CD4-positive, alpha-beta T cell treated with Interleukin-4 for 1 hour (primary cell): Measurements from ENCODE around the gene KIF1B.

Source experiments
- DNase-seq, 2 donors: peaks; one replicate each; pipeline ENCODE4 v3.0.0-alpha.2; 2020 to 2022

Gene KIF1B

GRCh38 chr1:10287023-10287645, 76.8 kb downstream of the KIF1B start:
- DNase-seq, result no peak

- DNase-seq, result no peak
Measured at GRCh38 chr1:10288029-10288615, 77.8 kb downstream of the KIF1B start.

DNA sequence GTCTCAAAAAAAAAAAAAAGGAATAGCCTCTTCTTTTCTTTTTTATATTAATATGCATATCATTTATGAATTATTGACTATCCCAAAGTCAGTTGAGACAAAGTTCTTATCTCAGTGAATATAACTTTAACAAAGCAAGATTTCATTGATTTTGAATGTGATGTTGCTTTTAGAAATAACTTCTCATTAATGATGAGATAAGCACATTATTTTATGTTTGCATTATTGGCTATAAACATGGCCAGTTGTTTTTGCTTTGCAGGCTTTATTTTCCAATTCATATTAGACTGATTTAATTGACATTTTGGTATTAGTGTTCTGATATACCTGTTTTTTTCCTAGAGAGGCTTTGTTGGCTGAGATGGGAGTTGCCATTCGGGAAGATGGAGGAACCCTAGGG, 81.3 kb downstream of the KIF1B start:
- DNase-seq, result no peak

DNA sequence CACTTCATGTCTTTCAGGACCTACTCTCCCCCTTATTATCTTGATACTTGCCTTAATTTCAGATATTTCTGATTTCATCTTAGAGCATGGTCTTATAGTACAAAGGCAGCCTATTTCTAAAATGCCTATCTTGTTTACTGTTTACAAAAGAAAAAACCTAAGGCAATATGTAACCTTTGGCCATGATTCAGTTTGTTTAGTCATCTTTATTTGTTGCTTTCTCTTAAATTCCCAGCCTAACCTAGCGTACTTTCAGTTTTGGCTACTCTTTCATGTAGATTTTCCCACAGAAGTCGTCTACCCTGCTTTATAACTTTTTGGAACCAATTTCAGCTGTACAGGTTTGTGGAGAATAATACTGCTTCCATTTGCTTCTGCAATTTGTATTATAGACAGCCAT, 81.8 kb downstream of the KIF1B start:
- no peak for DNase-seq

DNA sequence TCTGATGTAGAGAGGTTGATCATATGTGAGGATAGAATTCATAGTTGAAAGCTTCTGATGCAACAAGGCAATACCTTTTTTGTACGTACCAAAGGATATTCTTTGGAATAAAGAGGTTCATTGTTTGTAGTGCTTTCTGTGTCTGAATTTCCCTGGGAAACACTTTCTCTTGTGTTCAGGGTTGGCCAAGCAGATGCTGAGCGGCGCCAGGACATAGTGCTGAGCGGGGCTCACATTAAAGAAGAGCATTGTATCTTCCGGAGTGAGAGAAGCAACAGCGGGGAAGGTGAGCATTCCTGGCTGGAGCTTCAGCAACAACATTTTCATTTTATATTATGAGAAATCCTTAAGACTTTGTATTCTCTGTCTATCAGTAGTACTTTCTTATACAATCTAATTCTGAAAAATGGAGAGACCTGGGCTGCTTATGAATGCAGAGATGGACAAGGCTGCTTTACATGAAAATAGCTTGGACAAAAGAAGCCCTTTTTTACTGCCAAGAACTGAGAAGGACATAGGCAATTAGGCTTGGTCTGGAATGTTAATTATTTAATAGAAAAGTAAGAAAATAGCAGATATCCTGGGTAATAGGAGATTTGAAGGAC, 85.2 kb downstream of the KIF1B start:
- DNase-seq, result no peak

DNA sequence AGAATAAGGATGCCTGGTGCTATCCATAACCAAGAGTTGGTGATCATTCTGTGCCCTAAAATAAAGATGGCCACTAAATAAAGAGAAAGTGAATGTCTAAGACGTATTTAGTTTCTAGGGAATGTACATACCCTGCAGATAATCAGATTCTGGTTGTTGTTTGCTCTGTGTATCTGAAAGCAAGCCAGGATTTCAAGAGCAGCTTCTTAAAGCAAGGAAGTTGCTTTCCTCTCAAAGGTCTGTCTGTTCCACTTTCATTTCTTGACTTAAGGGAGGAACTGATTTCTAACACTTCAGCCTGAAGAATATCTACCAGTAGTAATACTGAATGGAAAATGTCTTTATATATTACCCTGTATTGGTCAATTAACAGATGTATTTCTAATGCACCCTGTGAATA, 88.8 kb downstream of the KIF1B start:
- DNase-seq, result no peak

DNA sequence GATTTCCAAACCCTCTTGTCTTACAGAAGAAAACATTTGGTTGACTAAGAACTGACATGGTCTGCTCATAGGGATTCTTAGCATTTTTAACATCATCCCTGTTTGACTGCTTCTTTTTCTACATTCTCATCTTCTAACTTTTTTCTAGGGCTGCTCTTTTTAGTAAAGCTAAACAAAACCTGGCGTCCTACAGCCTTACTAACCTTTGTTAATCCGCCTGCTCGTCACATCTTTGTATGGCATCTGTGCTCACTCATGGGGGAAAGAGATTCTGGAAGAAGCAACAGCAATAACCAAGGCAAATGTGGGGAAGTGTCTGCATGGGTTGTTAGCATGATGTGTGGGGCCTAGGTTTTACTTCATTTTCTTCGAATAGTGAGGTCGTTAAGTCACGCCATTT, 92.0 kb downstream of the KIF1B start:
- DNase-seq, result no peak

GRCh38 chr1:10304295-10304694, 93.9 kb downstream of the KIF1B start:
- no peak for DNase-seq

- no peak for DNase-seq
Measured at GRCh38 chr1:10306435-10306834, 96.1 kb downstream of the KIF1B start.

DNA sequence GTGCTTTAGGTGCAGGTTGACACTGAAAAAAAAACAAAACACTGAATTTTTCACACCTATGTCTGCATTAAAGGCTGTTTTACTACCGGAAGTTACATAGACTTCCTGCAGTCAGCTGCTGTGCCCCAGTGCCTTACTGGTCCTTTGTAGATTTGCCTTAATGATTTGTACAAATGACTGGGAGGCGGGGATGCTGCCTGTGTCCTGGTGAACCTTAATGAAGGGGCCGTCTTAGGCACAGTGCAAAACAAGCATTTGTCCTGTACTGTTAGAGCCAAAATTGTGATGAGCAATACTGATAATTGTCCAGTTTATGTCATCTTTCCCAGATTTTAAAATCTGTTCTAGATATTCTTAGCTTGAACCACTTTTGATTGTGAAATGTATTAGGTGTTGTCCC, 97.6 kb downstream of the KIF1B start:
- DNase-seq, result peak; percentile 33 to 71

- DNase-seq, result no peak
Measured at GRCh38 chr1:10309243-10310011, 99.1 kb downstream of the KIF1B start.

DNA sequence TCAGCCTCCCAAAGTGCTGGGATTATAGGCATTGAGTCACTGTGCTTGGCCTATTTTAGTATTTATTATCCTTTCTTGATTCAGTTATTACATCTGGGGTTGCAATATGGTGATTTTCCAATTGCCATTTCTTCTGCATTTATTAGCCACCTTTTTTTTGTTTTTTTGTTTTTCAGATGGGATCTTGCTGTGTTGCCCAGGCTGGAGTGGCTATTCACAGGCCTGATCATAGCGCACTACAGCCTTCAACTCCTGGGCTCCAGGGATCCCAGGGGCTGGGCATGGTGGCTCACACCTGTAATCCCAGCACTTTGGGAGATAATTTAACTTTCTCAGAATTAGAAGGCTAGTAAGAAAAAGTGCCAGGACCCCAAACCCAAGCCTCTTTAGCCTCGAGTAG, 106.4 kb downstream of the KIF1B start:
- no peak for DNase-seq

DNA sequence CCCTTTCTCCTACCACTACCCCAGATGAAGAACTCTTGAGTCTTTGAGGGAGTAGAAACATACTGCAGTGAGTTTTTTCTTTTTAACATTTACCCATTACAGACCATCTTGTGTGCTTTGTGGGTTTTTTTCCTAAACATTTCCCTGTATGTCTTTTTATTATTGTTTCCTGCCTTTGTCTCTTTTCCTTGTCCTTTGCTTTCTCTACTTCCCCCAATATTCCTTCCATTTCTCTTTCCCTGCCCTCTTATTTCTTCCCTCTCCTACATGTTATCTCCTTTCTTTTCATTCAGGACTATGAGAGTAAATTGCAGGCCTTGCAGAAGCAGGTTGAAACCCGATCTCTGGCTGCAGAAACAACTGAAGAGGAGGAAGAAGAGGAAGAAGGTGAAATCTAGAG, 109.4 kb downstream of the KIF1B start:
- DNase-seq, result no peak

- DNase-seq, result no peak
Measured at GRCh38 chr1:10320336-10320735, 110.0 kb downstream of the KIF1B start.

DNA sequence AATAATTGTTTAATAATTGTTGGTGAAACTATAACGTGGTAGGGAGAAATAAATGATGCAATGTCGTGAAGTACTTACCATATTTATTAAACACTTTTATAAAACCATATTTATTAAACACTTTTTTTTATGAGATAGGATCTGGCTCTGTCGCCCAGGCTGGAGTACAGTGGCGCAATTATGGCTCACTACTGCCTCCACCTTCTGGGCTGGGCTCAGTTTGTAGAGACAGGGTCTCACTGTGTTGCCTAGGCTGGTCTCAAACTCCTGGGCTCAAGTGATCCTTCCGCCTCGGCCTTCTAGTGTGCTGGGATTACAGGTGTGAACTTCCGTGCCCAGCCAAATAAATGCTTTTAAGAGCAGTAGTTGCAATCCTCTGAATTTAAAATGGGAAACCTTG, 112.5 kb downstream of the KIF1B start:
- DNase-seq, result no peak

DNA sequence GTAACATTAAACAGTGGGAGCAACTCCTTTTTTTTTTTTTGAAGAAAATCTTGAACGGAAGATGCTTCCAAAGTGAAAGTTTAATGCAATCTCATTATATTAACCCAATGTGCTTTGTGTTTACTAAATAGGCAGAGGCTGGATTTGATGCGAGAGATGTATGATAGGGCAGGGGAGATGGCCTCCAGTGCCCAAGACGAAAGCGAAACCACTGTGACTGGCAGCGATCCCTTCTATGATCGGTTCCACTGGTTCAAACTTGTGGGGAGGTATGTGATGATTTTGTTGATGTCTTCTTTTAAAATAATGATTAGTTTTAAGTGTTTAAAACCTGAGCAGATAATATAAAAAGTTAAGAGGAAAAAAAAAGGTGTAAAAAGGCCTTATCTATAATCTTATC, 114.3 kb downstream of the KIF1B start:
- peak in 1 of 2 donors; percentile 46 for DNase-seq

DNA sequence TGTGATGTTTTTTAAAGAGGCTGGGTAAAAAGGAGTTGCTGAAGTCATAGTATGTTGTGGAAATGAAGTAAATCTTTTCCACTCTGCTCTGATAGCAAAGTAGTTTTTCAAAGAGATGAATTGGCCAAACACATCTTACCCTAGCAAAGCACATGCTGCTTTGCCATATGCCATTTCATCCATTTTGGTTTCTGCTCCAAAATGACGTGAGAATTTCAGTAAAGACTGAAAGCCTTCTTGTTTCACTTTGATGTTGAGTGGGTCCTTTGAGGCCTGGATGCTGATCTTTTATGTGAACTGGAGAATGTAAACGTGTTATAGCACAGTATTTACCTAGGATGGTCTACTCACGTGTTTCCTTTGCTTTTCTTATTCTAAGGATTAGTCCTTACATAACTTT, 115.2 kb downstream of the KIF1B start:
- peak in 1 of 2 donors; percentile 16 for DNase-seq

DNA sequence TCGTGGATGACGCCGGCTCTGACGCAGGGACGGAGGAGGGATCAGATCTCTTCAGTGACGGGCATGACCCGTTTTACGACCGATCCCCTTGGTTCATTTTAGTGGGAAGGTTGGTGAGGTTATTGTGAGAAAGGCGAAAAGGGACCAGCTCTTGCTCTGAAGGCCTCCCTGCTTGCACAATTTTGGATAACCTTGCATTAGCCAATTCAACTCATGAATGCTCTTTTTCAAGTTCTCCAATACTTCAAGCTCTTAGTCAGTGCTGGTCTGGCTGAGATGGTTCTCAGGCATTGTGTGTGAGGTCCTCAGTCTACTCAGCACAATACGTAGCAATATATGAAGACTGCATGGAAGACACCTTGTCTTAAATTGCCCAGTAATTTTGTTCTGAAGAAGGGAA, 115.9 kb downstream of the KIF1B start:
- no peak for DNase-seq

DNA sequence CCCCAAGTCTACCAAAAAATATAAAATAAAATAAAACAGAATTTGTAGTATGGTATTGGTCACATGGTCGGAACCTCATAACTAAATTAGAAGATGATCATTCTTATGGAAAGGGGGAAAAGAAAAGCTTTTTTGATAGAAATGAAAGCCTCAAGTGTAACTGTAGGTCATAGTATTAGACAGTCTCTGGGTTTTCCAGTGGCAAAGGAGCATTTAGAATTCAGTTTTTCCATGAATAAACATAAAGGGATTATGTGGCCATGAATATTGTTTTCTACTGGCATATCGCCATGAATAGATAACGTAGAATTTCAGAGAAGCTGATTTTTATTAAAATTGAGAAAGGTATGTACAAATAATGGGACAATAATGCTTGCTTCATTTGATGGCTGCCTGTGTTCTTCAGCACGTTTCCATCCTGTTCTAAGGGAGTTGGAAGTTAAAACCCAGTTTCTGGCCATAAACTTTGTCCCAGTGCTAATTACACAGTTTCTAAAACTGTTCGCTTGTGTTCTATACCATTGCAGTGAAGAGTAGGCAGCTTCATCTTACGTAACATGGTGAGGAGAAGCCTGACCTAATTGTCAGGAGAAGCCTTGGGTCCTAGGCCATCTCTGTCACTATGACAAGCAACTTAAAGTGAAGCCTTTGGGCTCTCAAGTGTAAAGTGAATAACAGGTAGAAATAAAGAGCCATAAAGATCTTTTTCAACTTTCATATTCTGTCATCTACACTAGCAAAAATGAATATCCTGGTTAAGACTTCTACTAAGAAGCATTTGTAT, 118.0 kb downstream of the KIF1B start:
- no peak for DNase-seq

GRCh38 chr1:10337436-10337835, 127.1 kb downstream of the KIF1B start:
- DNase-seq, result no peak

- DNase-seq, result peak; percentile 15 to 42
Measured at GRCh38 chr1:10338047-10338446, 127.7 kb downstream of the KIF1B start.

DNA sequence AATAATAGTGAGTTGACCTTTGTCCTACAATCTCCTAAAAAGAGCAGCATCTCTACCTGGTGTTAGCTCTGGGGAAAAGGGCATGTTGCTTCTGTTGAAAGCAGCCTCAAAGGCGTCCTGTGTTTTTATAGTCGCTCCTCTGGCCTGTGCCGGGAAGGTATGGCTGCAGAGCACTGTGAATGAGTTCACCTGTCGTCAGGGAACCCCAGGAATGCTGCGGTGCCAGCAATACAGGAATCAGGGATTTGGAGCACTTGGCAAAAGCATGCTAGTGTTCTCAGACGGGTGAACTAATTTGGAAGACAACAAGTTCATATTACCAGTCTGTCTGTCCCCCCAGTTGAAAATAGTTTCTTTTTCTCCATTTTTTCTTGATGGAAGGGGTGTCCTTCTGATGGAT, 128.2 kb downstream of the KIF1B start:
- no peak for DNase-seq

GRCh38 chr1:10339036-10339567, 128.7 kb downstream of the KIF1B start:
- DNase-seq, result no peak
